IPS-20b (cell line): Measurements from ENCODE around the gene NCAPD3.
A peak's percentile ranks its signal among the peaks of the same experiment; 100 is the strongest.

ENCODE experiments used
- H3K27ac ChIP-seq: one replicate; pipeline ENCODE4 v1.5.1; 2013; ENCODE audit warnings: low read length
- H3K27me3 ChIP-seq: 2 replicates; pipeline ENCODE4 v1.6.1; 2013; ENCODE audit warnings: mild to moderate bottlenecking, low read length, inconsistent platforms; ENCODE audit not compliant: insufficient read depth
- H3K36me3 ChIP-seq: 2 replicates; pipeline ENCODE4 v1.6.1; 2013; ENCODE audit warnings: low read depth, mild to moderate bottlenecking, inconsistent platforms, low read length, moderate library complexity; ENCODE audit not compliant: insufficient read depth
- H3K4me1 ChIP-seq: 2 replicates; pipeline ENCODE4 v1.6.1; 2013; ENCODE audit warnings: mild to moderate bottlenecking, control low read depth, inconsistent platforms, low read length, moderate library complexity; ENCODE audit not compliant: insufficient read depth
- H3K4me3 ChIP-seq: 2 replicates; pipeline ENCODE4 v1.5.1; 2013; ENCODE audit warnings: mild to moderate bottlenecking, low read length, inconsistent platforms
- H3K9ac ChIP-seq: 2 replicates; pipeline ENCODE4 v1.6.1; 2013; ENCODE audit warnings: low read depth, mild to moderate bottlenecking, inconsistent platforms, low read length, moderate library complexity
- H3K9me3 ChIP-seq: 2 replicates; pipeline ENCODE4 v1.6.1; 2013; ENCODE audit warnings: mild to moderate bottlenecking, low read depth, low read length, inconsistent platforms; ENCODE audit not compliant: insufficient read depth

Gene NCAPD3

DNA sequence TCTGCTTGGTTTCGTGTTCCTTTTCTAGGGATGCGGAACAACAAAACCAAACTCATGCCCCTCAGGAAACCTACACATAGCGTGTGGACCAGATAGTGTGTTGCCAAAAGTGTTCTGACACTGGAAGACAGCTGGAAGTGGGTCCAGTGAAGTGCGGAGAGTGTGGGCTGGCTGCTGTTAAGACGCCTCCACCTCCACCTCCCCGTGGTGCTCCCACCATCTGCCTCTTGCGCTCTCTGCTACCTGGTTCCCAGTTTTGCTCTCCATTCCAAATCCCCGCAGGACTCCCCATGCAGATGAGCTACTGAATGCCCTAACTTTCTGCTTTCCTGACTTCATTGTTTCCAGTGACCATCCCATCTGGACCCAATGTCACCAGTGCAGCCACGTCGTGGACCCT, 51.8 kb downstream of the NCAPD3 start:
- H3K4me1 ChIP-seq = no peaks in the 10 kb centered on the region
- no peaks in the 10 kb centered on the region for H3K27me3 ChIP-seq
- peaks cover 65% of the 10 kb centered on the region for H3K9me3 ChIP-seq
- H3K4me3 ChIP-seq = no peak overlapping the region
- no peak overlapping the region for H3K9ac ChIP-seq
- peaks cover 99% of the 10 kb centered on the region for H3K36me3 ChIP-seq
- no peak overlapping the region for H3K27ac ChIP-seq

- H3K9me3 ChIP-seq = peaks cover 70% of the 10 kb centered on the region
- H3K36me3 ChIP-seq = peaks cover 90% of the 10 kb centered on the region
- no peaks in the 10 kb centered on the region for H3K4me1 ChIP-seq
- H3K9ac ChIP-seq = no peak overlapping the region
- H3K27me3 ChIP-seq = no peaks in the 10 kb centered on the region
- no peak overlapping the region for H3K4me3 ChIP-seq
- H3K27ac ChIP-seq = no peak overlapping the region
Measured at GRCh38 chr11:134170919-134171281, 52.9 kb downstream of the NCAPD3 start.

DNA sequence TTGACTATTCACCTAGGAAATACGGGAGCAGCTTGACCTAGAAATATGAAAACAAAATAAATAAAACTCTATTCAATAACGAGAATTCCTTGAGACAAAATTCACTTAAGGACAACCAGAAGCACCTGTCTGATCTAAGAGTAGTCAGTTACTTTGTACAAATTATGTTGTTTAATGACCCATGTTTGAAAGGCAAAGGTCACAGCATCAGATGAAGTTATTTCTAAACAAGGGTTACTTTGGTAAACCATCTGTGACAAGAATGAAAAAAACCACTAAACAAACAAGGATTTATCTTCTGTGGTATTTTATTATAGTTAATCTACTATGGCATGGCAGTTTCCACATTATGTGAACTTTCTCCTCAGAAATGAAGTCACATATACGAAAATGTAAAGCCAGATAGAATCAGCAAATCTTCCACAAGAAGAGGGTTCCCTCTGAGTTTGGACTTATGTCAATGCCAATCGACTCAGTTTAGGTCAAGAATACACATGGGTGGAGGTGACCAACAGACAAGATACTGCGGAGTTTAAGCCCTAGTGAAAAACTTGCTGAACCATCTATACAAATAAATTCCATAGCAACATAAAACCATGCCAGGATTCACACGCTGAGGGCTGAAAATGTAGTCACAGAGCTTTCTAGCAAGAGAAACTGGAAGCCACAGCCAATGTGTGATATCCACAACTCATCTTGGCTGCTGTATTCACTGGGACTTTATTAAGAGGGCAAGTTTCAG, 53.4 kb downstream of the NCAPD3 start:
- H3K9ac ChIP-seq = no peak overlapping the region
- H3K27me3 ChIP-seq = no peaks in the 10 kb centered on the region
- H3K36me3 ChIP-seq = peaks cover 90% of the 10 kb centered on the region
- no peaks in the 10 kb centered on the region for H3K4me1 ChIP-seq
- no peak overlapping the region for H3K27ac ChIP-seq
- peaks cover 75% of the 10 kb centered on the region for H3K9me3 ChIP-seq
- H3K4me3 ChIP-seq = no peak overlapping the region

DNA sequence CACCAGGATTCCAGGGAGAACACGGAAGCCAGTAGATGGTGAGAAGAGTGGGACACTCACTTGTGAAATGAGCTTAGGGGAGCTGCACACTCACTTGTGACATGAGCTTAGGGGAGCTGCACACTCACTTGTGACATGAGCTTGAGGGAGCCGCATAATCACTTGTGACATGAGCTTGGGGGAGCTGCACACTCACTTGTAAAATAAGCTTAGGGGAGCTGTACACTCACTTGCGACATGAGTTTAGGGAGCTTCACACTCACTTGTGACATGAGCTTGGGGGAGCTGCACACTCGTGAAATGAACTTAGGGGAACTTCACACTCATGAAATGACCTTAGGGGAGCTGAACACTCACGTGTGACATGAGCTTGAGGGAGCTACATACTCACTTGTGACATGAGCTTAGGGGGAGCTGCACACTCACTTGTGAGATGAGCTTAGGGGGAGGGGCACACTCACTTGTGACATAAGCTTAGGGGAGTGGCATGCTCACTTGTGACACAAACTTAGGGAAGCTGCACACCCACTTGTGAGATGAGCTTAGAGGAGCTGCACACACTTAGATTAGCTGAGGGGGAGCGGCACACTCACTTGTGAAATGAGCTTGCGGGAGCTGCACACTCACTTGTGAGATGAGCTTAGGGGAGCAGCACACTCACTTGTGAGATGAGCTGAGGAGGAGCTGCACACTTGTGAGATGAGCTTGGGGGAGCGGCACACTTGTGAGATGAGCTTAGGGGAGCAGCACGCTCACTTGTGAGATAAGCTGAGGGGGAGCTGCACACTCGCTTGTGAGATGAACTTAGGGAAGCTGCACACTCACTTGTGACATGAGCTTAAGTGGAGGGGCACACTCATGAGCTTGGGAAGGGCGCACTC, 59.0 kb downstream of the NCAPD3 start:
- peaks cover 92% of the 10 kb centered on the region for H3K9me3 ChIP-seq

DNA sequence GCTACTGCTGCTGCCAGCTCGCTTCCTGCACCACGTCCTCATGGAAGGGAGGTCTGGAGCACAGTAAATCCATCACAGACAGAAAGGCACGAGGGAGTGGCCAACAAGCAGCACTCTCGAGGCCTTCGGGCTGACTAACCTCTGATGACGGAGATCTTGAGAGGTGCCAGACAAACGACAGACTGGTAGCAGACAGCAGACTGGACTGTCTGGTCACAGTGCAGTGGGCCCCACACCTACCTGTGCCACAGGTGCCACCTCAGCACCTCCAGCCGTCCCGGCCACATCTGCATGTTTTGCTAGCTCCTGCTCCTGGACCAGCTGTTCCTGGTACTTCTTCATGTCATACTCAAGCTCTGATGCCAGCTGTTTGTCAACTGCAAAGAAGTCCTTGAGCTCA, 64.1 kb downstream of the NCAPD3 start:
- Histone ChIP-seq H3K9ac (no peak overlapping the region), H3K4me3 (no peak overlapping the region)

More for the DNA sequence above, 59.0 kb downstream of the NCAPD3 start:
- Histone ChIP-seq H3K4me3 (peak overlapping the region; percentile 62), H3K4me1 (no peaks in the 10 kb centered on the region), H3K27me3 (no peaks in the 10 kb centered on the region), H3K36me3 (peaks cover 90% of the 10 kb centered on the region), H3K27ac (no peak overlapping the region), H3K9ac (no peak overlapping the region)

DNA sequence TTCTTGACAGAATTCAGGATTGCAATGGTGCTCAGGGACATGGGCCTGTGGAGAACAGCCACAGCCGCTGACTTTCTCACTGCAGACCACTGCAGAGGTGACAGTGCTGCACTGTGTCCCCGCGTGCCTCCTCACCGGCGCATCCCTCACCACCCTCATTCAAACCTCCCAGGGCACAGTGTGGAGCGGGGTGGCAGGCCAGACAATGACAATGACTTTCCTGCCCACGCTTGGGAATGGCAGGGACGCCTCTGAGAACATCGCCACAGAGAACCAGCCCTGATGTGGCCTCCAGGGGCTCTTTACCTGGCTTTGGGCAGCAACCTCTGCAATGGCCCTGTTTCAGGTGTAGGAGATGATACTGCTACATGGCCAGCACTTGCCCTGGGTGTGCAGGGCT, 65.7 kb downstream of the NCAPD3 start:
- Histone ChIP-seq H3K27me3 (no peaks in the 10 kb centered on the region), H3K36me3 (peaks cover 97% of the 10 kb centered on the region), H3K4me1 (no peaks in the 10 kb centered on the region), H3K9me3 (peaks cover 30% of the 10 kb centered on the region), H3K9ac (no peak overlapping the region), H3K4me3 (no peak overlapping the region), H3K27ac (no peak overlapping the region)

More for the DNA sequence above, 64.1 kb downstream of the NCAPD3 start:
- H3K9me3 ChIP-seq = peaks cover 46% of the 10 kb centered on the region
- H3K36me3 ChIP-seq = peaks cover 100% of the 10 kb centered on the region
- H3K4me1 ChIP-seq = no peaks in the 10 kb centered on the region
- no peak overlapping the region for H3K27ac ChIP-seq
- no peaks in the 10 kb centered on the region for H3K27me3 ChIP-seq

GRCh38 chr11:134157451-134157850, 66.3 kb downstream of the NCAPD3 start:
- peaks cover 97% of the 10 kb centered on the region for H3K36me3 ChIP-seq

DNA sequence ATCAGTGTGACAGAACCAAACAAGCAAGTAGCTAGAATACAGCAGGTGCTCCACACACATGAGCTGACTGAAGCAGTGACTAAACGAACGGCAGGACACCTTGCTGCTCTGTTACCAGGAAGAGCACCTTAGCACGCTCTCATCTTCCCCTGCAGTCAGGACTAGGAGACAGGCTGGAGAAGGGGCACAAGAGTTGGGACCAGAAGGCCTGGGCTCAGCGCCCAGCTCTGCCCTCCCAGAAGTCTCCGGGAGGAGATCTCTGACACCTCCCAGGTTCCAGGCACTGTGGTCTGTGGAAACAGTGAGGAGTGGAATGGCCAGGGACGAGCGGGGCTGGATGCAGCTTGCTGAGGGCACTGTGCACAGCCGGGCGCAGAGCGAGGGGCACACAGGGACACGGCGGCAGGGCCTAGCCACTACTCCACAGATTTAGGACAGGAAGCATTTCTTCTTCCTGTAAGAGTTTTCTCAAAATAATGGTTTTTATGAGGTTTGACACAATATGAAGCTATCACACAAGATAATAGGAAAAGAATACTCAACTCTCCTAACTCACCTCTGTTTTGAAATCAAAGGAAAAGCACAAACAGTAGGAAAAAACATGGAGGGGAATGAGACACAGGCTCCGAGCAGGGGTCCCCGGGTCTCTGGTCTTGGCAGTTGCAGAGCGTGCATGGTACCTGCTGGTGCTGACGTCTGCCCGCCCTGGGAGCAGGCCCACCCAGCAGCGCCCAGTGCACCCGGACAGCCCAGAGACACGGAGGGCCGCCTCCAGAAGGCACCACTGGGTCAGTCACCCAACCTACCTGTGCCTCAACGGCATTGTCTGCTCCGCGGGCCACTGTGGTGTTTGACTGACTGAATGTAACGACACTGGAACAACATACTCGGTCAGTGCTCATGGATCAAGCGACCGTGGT, 67.6 kb downstream of the NCAPD3 start:
- H3K27ac ChIP-seq = no peak overlapping the region
- H3K4me1 ChIP-seq = no peaks in the 10 kb centered on the region
- H3K9ac ChIP-seq = no peak overlapping the region
- peaks cover 12% of the 10 kb centered on the region for H3K9me3 ChIP-seq
- no peak overlapping the region for H3K4me3 ChIP-seq
- H3K36me3 ChIP-seq = peaks cover 97% of the 10 kb centered on the region
- H3K27me3 ChIP-seq = no peaks in the 10 kb centered on the region

More at GRCh38 chr11:134157451-134157850, 66.3 kb downstream of the NCAPD3 start:
- no peak overlapping the region for H3K4me3 ChIP-seq
- no peaks in the 10 kb centered on the region for H3K4me1 ChIP-seq
- H3K27me3 ChIP-seq = no peaks in the 10 kb centered on the region
- H3K9me3 ChIP-seq = peaks cover 24% of the 10 kb centered on the region
- H3K27ac ChIP-seq = no peak overlapping the region
- H3K9ac ChIP-seq = no peak overlapping the region

DNA sequence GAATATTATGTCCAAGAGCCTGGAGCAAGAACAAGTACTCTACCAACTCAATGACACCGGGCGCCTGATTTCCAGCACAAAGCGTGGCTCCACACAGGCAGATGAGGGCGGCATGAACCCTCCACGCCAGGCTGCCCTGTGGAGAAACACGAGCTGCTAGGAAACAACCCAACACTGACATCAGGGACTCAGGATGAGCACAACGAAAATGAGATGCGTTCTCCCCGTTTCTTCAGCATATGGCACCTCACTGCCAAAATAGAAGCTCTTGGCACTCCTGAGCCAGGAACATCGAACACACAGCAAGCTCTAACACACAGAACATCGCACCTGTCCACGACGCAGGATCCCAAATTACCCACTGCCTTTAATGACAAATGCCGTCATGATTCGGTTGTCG, 68.3 kb downstream of the NCAPD3 start:
- Histone ChIP-seq H3K27me3 (no peaks in the 10 kb centered on the region), H3K4me1 (no peaks in the 10 kb centered on the region), H3K9me3 (peaks cover 4% of the 10 kb centered on the region), H3K9ac (no peak overlapping the region), H3K36me3 (peaks cover 97% of the 10 kb centered on the region), H3K27ac (no peak overlapping the region), H3K4me3 (no peak overlapping the region)

- Histone ChIP-seq H3K27me3 (no peaks in the 10 kb centered on the region), H3K36me3 (peaks cover 97% of the 10 kb centered on the region), H3K9ac (no peak overlapping the region), H3K27ac (no peak overlapping the region), H3K4me3 (no peak overlapping the region), H3K9me3 (no peaks in the 10 kb centered on the region), H3K4me1 (no peaks in the 10 kb centered on the region)
Measured at GRCh38 chr11:134154441-134154840, 69.3 kb downstream of the NCAPD3 start.

DNA sequence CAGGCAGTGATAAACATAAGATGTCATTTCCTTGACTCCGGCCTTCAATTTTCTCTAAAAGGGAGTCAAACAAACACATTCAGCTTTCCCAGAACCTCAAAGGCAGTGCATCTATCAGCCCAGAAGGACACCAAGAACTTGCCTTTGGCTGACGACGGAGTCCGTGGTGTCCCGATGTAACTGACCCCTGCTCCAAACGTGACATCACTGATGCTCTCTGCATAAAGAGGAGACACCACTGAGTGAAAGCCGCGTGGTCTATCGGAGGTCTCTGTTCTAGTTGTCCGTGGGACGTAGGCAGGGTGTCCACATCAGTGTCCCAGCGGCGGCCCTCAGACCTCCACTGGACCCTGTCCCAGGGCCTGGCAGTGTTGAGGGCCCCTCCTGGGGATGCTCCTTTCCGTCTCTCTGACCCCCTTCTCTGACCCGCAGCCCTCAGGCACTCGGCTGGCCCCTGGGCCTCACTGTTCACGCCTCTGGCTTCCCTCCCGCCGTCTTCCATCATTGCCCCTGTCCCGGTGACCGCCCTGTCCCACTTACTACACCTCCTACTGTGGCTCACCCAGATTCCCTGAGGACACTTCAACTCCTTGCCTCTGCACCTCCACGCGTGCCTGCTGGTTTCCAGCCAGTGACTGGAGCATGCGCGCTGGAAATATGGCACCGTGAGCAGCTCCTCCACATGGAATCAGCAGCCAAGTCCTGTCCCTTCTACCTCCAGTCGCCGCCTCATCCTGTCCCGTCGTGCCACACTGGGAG, 70.4 kb downstream of the NCAPD3 start:
- Histone ChIP-seq H3K9me3 (no peaks in the 10 kb centered on the region), H3K36me3 (peaks cover 97% of the 10 kb centered on the region), H3K27me3 (no peaks in the 10 kb centered on the region), H3K4me3 (no peak overlapping the region), H3K9ac (no peak overlapping the region), H3K27ac (no peak overlapping the region), H3K4me1 (no peaks in the 10 kb centered on the region)
